Measurements from ENCODE around the gene CYB5D1. TPM values are rescaled to one million over a fixed set of nuclear protein-coding genes. Genes with fewer than 3 reads are reported as not detected.

The CYB5D1 gene
- total RNA-seq, 1 experiment from 2014 or later, result 18.0 TPM

- Histone ChIP-seq H2BK15ac (ENCODE audit: low read depth, low read length) (no peak overlapping the region), H2BK5ac (ENCODE audit: insufficient read length, low read length) (no peak overlapping the region), H3K9ac (ENCODE audit: extremely low read depth, insufficient read length, low read length) (no peak overlapping the region), H4K20me1 (ENCODE audit: control insufficient read depth, insufficient read depth, insufficient read length) (no peaks in the 10 kb centered on the region), H3K4ac (ENCODE audit: low read depth, low read length) (no peak overlapping the region), H3K4me2 (ENCODE audit: insufficient read depth, insufficient read length, low read length) (no peak overlapping the region), H3K27ac (ENCODE audit: insufficient read length, low read depth, low read length) (no peak overlapping the region), H3K79me1 (ENCODE audit: insufficient read depth, low read depth, low read length, poor library complexity, severe bottlenecking) (no peaks in the 10 kb centered on the region), H3K27me3 (ENCODE audit: insufficient read depth, low read length) (no peaks in the 10 kb centered on the region; the same call in 1 of the 2 replicates), H2BK12ac (ENCODE audit: insufficient read length, low read depth, low read length) (no peak overlapping the region), H3K18ac (ENCODE audit: insufficient read length, low read depth, low read length) (no peak overlapping the region), H3K23me2 (ENCODE audit: insufficient read length, low read depth, low read length, poor library complexity, severe bottlenecking) (no peaks in the 10 kb centered on the region), H3T11ph (ENCODE audit: low read length) (no peak overlapping the region), H3K4me1 (ENCODE audit: insufficient read depth, low read length) (no peaks in the 10 kb centered on the region), H4K5ac (ENCODE audit: insufficient read length, low read depth, low read length) (no peak overlapping the region), H3K56ac (ENCODE audit: insufficient read length, low read depth, low read length) (no peak overlapping the region), H2AFZ (ENCODE audit: low read length) (no peak overlapping the region), H3K79me2 (ENCODE audit: insufficient read depth, low read length) (no peaks in the 10 kb centered on the region), H2BK120ac (ENCODE audit: low read depth, low read length, poor library complexity, severe bottlenecking) (no peak overlapping the region), H2BK20ac (ENCODE audit: low read depth, low read length, poor library complexity, severe bottlenecking) (no peak overlapping the region), H4K91ac (ENCODE audit: insufficient read length, low read depth, low read length) (no peak overlapping the region), H2AK5ac (ENCODE audit: insufficient read length, low read length) (no peak overlapping the region), H3K14ac (ENCODE audit: insufficient read depth, low read length) (no peak overlapping the region), H3K9me3 (ENCODE audit: control insufficient read depth, low read depth, low read length) (no peaks in the 10 kb centered on the region), H3K23ac (ENCODE audit: insufficient read length, low read depth, low read length) (no peak overlapping the region), H4K8ac (replicated peaks; ENCODE audit: insufficient read length, low read depth, low read length) (no peak overlapping the region)
- no peak for DNase-seq
- TF ChIP-seq CTCF (conservative IDR thresholded peaks at IDR 0.05), result no peak
- no CpG with 5 or more reads among the region's 5 CpGs for WGBS (ENCODE audit: extremely low coverage, insufficient read length, low lambda C conversion rate)
- H3K4me1 Mint-ChIP-seq, result peaks cover 8 to 11% of the 10 kb centered on the region in 2 experiments
- H3K36me3 Mint-ChIP-seq (ENCODE audit: insufficient read depth in 1 of 3, low read depth in 3 of 3), result no peaks in the 10 kb centered on the region
- peak overlapping the region in 1 of 3 experiments; percentile 20; a peak in 1 of 7 replicates for H3K27ac Mint-ChIP-seq
- H3K4me3 Mint-ChIP-seq, result no peak overlapping the region
- H3K9me3 Mint-ChIP-seq, result no peaks in the 10 kb centered on the region
- peaks cover 57% of the 10 kb centered on the region for H3K27me3 Mint-ChIP-seq (ENCODE audit: low read depth)
Observed at GRCh38 chr17:7820231-7820630, 37.6 kb upstream of the CYB5D1 start.
